ENCODE results near the gene POFUT1. TPM values are rescaled to one million over a fixed set of nuclear protein-coding genes. Genes with fewer than 3 reads are reported as not detected.
A peak's percentile ranks its signal among the peaks of the same experiment; 100 is the strongest.

POFUT1 gene
- total RNA-seq, 4 donors from 2014 or later: 26.0 to 49.4 (median 32.4) TPM

- no peak for TF ChIP-seq EP300 (IDR thresholded peaks at IDR 0.05)
- no peak for TF ChIP-seq POLR2A (IDR thresholded peaks at IDR 0.05)
- no peak for TF ChIP-seq CTCF (IDR thresholded peaks at IDR 0.05)
- Histone ChIP-seq H3K27me3 (no peaks in the 10 kb centered on the region), H3K27ac (no peak overlapping the region), H3K4me1 (peaks cover 0 to 18% (median 8%) of the 10 kb centered on the region in 4 donors), H3K4me3 (no peak overlapping the region), H3K36me3 (peaks cover 3 to 77% (median 45%) of the 10 kb centered on the region in 3 donors), H3K9me3 (no peaks in the 10 kb centered on the region)
- no peak for DNase-seq (ENCODE audit: low spot score in 2 of 2)
- WGBS, 2 donors: 80 to 84% methylated on average over 4 of the region's 4 CpGs
Measured at GRCh38 chr20:32199006-32199405, 8.7 kb upstream of the POFUT1 start.

DNA sequence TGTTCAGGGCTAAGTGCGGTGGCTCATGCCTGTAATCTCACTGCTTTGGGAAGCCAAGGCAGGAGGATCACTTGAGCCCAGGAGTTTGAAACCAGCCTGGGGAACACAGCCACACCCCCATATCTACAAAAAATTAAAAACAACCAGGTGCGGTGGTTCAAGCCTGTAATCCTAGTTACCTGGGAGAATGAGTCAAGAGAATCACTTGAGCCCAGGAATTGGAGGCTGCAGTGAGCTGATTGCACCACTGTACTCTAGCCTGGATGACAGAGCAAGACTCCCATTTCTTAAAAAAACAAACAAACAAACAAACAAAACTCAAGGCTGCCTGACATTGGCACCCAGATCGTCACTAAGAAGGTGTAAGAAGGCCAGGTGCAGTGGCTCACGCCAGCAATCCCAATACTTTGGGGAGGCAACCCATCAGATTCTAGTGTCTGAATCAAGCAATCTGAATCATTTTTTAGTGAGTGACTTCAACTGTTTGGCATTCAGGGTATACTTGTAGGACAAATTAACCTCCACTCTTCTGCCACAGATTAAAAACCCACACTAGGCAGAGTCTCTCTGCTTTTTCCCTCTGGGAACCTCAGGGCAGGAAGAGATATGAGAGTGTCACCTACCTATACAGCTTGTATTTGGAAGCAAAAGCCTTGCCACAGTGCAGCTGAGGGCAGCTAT is 6.2 kb upstream of the POFUT1 start:
- Histone ChIP-seq H3K4me1 (peaks cover 0 to 42% (median 29%) of the 10 kb centered on the region in 4 donors), H3K27me3 (no peaks in the 10 kb centered on the region), H3K36me3 (peaks cover 3 to 55% (median 33%) of the 10 kb centered on the region in 3 donors), H3K9me3 (no peaks in the 10 kb centered on the region), H3K27ac (no peak overlapping the region), H3K4me3 (no peak overlapping the region)
- whole genome bisulfite sequencing, 2 donors: 85 to 95% methylated on average over 4 of the region's 4 CpGs
- DNase-seq (ENCODE audit: low spot score in 2 of 2): no peak
- TF ChIP-seq POLR2A (IDR thresholded peaks at IDR 0.05) (no peak), EP300 (IDR thresholded peaks at IDR 0.05) (no peak), CTCF (IDR thresholded peaks at IDR 0.05) (no peak)

- H3K4me3 ChIP-seq: no peak overlapping the region
- DNase-seq (ENCODE audit: low spot score in 2 of 2): no peak
- no peaks in the 10 kb centered on the region for H3K27me3 ChIP-seq
- WGBS, 2 donors: 72 to 84% methylated on average over 8 of the region's 8 CpGs
- H3K36me3 ChIP-seq: peaks cover 3 to 50% (median 27%) of the 10 kb centered on the region in 3 donors
- no peaks in the 10 kb centered on the region for H3K9me3 ChIP-seq
- H3K27ac ChIP-seq: peak overlapping the region in 1 of 4 donors; percentile 38
- H3K4me1 ChIP-seq: peaks cover 0 to 48% (median 34%) of the 10 kb centered on the region in 4 donors
- TF ChIP-seq CTCF (IDR thresholded peaks at IDR 0.05) (no peak), POLR2A (IDR thresholded peaks at IDR 0.05) (no peak), EP300 (IDR thresholded peaks at IDR 0.05) (no peak)
Measured at GRCh38 chr20:32201977-32202363, 5.7 kb upstream of the POFUT1 start.

DNA sequence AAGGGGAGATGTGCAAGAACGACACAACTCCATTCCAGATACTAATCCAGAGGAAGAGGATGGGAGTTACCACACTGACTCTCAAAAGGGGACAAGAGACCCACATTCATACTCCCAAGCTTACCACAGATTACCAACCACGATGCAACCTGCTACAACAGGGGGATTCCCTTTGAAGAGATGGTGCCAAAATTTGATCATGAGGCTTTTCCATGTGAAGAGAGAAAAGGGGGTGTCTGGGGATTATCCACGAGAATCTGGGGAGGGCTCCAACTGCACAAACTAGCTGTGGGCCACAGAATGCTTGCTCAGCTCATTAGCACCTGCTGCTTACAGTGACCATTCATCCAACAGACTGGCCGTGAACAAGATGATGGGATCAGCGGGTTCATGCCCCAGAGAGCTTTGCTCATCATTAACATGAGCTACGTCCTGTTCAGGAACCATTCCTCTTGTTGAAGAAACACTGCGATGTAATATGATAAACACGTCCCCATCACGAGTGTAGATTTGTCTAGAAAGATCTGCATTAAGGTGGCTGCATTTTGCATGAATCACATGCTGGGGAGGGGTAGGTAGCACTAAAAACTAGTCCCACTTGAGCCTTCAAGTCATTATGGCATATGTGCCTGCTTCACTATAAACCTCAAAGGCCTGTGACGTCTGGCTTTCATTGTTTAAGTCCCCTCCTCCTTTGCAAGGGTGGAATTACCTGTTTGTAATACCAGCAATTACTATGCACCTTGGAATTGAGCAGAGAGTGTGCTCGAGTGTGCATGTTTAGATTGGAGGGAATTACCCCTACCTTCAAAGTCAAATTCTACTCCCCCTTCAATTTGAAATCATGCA is 4.1 kb upstream of the POFUT1 start:
- H3K9me3 ChIP-seq: no peaks in the 10 kb centered on the region
- no peak overlapping the region for H3K4me3 ChIP-seq
- no peak for DNase-seq (ENCODE audit: low spot score in 2 of 2)
- WGBS, 2 donors: 44 to 62% methylated on average over 11 of the region's 11 CpGs
- H3K27me3 ChIP-seq: no peaks in the 10 kb centered on the region
- peaks cover 0 to 56% (median 35%) of the 10 kb centered on the region in 4 donors for H3K4me1 ChIP-seq
- TF ChIP-seq POLR2A (IDR thresholded peaks at IDR 0.05) (no peak), EP300 (IDR thresholded peaks at IDR 0.05) (no peak), CTCF (IDR thresholded peaks at IDR 0.05) (no peak)
- H3K36me3 ChIP-seq: peaks cover 3 to 35% (median 21%) of the 10 kb centered on the region in 3 donors
- peak overlapping the region in 2 of 4 donors; percentile 38 to 92 for H3K27ac ChIP-seq
